GM19324 (cell line): ENCODE data around the gene CBX3.
"Not testable (repeated sequence)": the region's sequence is repeated elsewhere in the genome, so short reads cannot be mapped to it uniquely, and the experiment has no call there.

ENCODE experiments used
- ATAC-seq: cut with Tn5 transposase; IDR thresholded peaks from one replicate; pipeline ENCODE4 v1.9.1; 2021; ENCODE audit warnings: mild to moderate bottlenecking, moderate library complexity; ENCODE audit not compliant: unreplicated experiment, low FRiP score

The CBX3 gene

GRCh38 chr7:26199301-26200037 is 2.1 kb upstream of the CBX3 start:
- no peak for ATAC-seq

GRCh38 chr7:26200038-26200443 is 1.5 kb upstream of the CBX3 start:
- ATAC-seq = no peak

- ATAC-seq = peak; percentile 75
Observed at GRCh38 chr7:26200444-26201246, 900 bp upstream of the CBX3 start, which contains the start of gene HNRNPA2B1. TSS of gene HNRNPA2B1 (minus strand) at chr7:26200746. CDS start at chr7:26200577, 169 bp downstream.

GRCh38 chr7:26202019-26202990 is 760 bp downstream of the CBX3 start:
- ATAC-seq = peak; percentile 11

GRCh38 chr7:26203016-26203415 is 1.5 kb downstream of the CBX3 start:
- ATAC-seq = no peak

GRCh38 chr7:26208040-26208439 is 6.5 kb downstream of the CBX3 start:
- ATAC-seq = no peak

GRCh38 chr7:26212921-26213718 is 11.6 kb downstream of the CBX3 start:
- no peak for ATAC-seq

GRCh38 chr7:26213807-26214515 is 12.4 kb downstream of the CBX3 start:
- ATAC-seq = no peak

- ATAC-seq = no peak
Observed at GRCh38 chr7:26216049-26216448, 14.5 kb downstream of the CBX3 start.

GRCh38 chr7:26224359-26224758 is 22.8 kb downstream of the CBX3 start:
- no peak for ATAC-seq

GRCh38 chr7:26227987-26228386 is 26.4 kb downstream of the CBX3 start:
- no peak for ATAC-seq

- no peak for ATAC-seq
Observed at GRCh38 chr7:26233902-26234511, 32.5 kb downstream of the CBX3 start.

- ATAC-seq = no peak
Observed at GRCh38 chr7:26237035-26237807, 35.7 kb downstream of the CBX3 start.

- no peak for ATAC-seq
Observed at GRCh38 chr7:26238032-26238431, 36.5 kb downstream of the CBX3 start.

- no peak for ATAC-seq
Observed at GRCh38 chr7:26245150-26245549, 43.6 kb downstream of the CBX3 start.

GRCh38 chr7:26250239-26250638 is 48.7 kb downstream of the CBX3 start:
- ATAC-seq = no peak

- not testable (repeated sequence) for ATAC-seq
Observed at GRCh38 chr7:26261866-26262265, 60.3 kb downstream of the CBX3 start.
